ENCODE measurements around the gene ANKRD1. TPM values are rescaled to one million over a fixed set of nuclear protein-coding genes. Genes with fewer than 3 reads are reported as not detected.

The ANKRD1 gene
- total and polyA plus RNA-seq, 2 donors (not counting 1 experiment from before 2014, with no cell fraction given), result not detected

- no peak overlapping the region for H3K27ac Mint-ChIP-seq
- H3K9me3 ChIP-seq (ENCODE audit: control extremely low read depth in 1 of 3, control insufficient read depth in 2 of 3, insufficient read depth in 1 of 3, low read length in 2 of 3), result no peaks in the 10 kb centered on the region
- H2AFZ ChIP-seq (ENCODE audit: insufficient read depth, low read depth, low read length, poor library complexity, severe bottlenecking), result no peak overlapping the region
- no peaks in the 10 kb centered on the region for H3K27me3 ChIP-seq (replicated peaks in 1 of 4; ENCODE audit: control extremely low read depth in 1 of 4, control insufficient read depth in 3 of 4, insufficient read depth in 4 of 4, low read length in 3 of 4)
- H3K79me2 ChIP-seq (ENCODE audit: control insufficient read depth, insufficient read depth, low read length), result no peaks in the 10 kb centered on the region
- CTCF ChIA-PET, result interaction anchor here (1.0 to 1.6 kb wide), 2 partner anchors 16 to 323 kb away, joined by 3 to 4 read pairs; no protein-coding TSS in a partner anchor
- no peak overlapping the region for H3K9ac ChIP-seq (ENCODE audit: low read length)
- intact Hi-C loops (cut with micrococcal nuclease), result no loop called here
- no peaks in the 10 kb centered on the region for H3K9me3 Mint-ChIP-seq (ENCODE audit: insufficient read depth)
- DNase-seq (no peak), ATAC-seq (ENCODE audit: low read depth) (no peak)
- TF ChIP-seq CTCF (IDR thresholded peaks at IDR 0.05) (no peak), EZH2 (IDR thresholded peaks at IDR 0.05; ENCODE audit: borderline replicate concordance, insufficient read depth, low read depth, low read length, poor library complexity, severe bottlenecking) (no peak)
- H3K36me3 ChIP-seq (replicated peaks in 1 of 2; ENCODE audit: control extremely low read depth in 1 of 2, control insufficient read depth in 1 of 2, extremely low read depth in 1 of 2, insufficient read depth in 2 of 2, low read length in 1 of 2), result no peaks in the 10 kb centered on the region
- WGBS (ENCODE audit: insufficient coverage), result no CpG with 5 or more reads among the region's 2 CpGs
- H3K4me1 ChIP-seq (ENCODE audit: control insufficient read depth in 2 of 2, insufficient read depth in 2 of 2, low read length in 2 of 2), result no peaks in the 10 kb centered on the region
- POLR2A ChIA-PET, result no interaction called here
- H3K4me3 ChIP-seq (ENCODE audit: control extremely low read depth in 1 of 5, extremely low read depth in 1 of 5, insufficient read depth in 1 of 5, low read depth in 2 of 5, low read length in 4 of 5), result no peak overlapping the region
- no peak overlapping the region for H3K4me3 Mint-ChIP-seq
- H3K4me1 Mint-ChIP-seq, result no peaks in the 10 kb centered on the region
- no peak overlapping the region for H3K27ac ChIP-seq (ENCODE audit: low read length in 2 of 2)
- no peaks in the 10 kb centered on the region for H3K27me3 Mint-ChIP-seq
- no peaks in the 10 kb centered on the region for H4K20me1 ChIP-seq (ENCODE audit: control insufficient read depth, insufficient read depth, low read length, poor library complexity, severe bottlenecking)
- H3K4me2 ChIP-seq (replicated peaks; ENCODE audit: low read depth, low read length, poor library complexity, severe bottlenecking), result no peak overlapping the region
Measured at GRCh38 chr10:90927293-90927692, 6.4 kb upstream of the ANKRD1 start.

- Histone ChIP-seq H3K27me3 (replicated peaks in 1 of 4; ENCODE audit: control extremely low read depth in 1 of 4, control insufficient read depth in 3 of 4, insufficient read depth in 4 of 4, low read length in 3 of 4) (no peaks in the 10 kb centered on the region), H3K36me3 (replicated peaks in 1 of 2; ENCODE audit: control extremely low read depth in 1 of 2, control insufficient read depth in 1 of 2, extremely low read depth in 1 of 2, insufficient read depth in 2 of 2, low read length in 1 of 2) (no peaks in the 10 kb centered on the region), H3K79me2 (ENCODE audit: control insufficient read depth, insufficient read depth, low read length) (no peaks in the 10 kb centered on the region), H2AFZ (ENCODE audit: insufficient read depth, low read depth, low read length, poor library complexity, severe bottlenecking) (no peak overlapping the region), H4K20me1 (ENCODE audit: control insufficient read depth, insufficient read depth, low read length, poor library complexity, severe bottlenecking) (no peaks in the 10 kb centered on the region), H3K9ac (ENCODE audit: low read length) (no peak overlapping the region), H3K4me2 (replicated peaks; ENCODE audit: low read depth, low read length, poor library complexity, severe bottlenecking) (no peak overlapping the region), H3K9me3 (ENCODE audit: control extremely low read depth in 1 of 3, control insufficient read depth in 2 of 3, insufficient read depth in 1 of 3, low read length in 2 of 3) (no peaks in the 10 kb centered on the region), H3K4me1 (ENCODE audit: control insufficient read depth in 2 of 2, insufficient read depth in 2 of 2, low read length in 2 of 2) (no peaks in the 10 kb centered on the region), H3K4me3 (ENCODE audit: control extremely low read depth in 1 of 5, extremely low read depth in 1 of 5, insufficient read depth in 1 of 5, low read depth in 2 of 5, low read length in 4 of 5) (no peak overlapping the region), H3K27ac (ENCODE audit: low read length in 2 of 2) (no peak overlapping the region)
- Mint-ChIP-seq H3K27me3 (no peaks in the 10 kb centered on the region), H3K4me1 (no peaks in the 10 kb centered on the region), H3K9me3 (ENCODE audit: insufficient read depth) (no peaks in the 10 kb centered on the region), H3K4me3 (no peak overlapping the region), H3K27ac (no peak overlapping the region)
- intact Hi-C loops (cut with micrococcal nuclease), result no loop called here
- no peak for ATAC-seq (ENCODE audit: low read depth)
- 83% methylated on average over 3 of the region's 5 CpGs for WGBS (ENCODE audit: insufficient coverage)
- DNase-seq, result no peak
- ChIA-PET CTCF (interaction anchor here (1.6 kb wide), 1 partner anchor 14 kb away, joined by 3 read pairs; no protein-coding TSS in a partner anchor), POLR2A (no interaction called here)
- no peak for TF ChIP-seq CTCF (IDR thresholded peaks at IDR 0.05)
Measured at GRCh38 chr10:90925079-90926029, 4.5 kb upstream of the ANKRD1 start.

Data from B cell (primary cell).